GM12873 (cell line): ENCODE data around the gene KCNMA1.

Experiments used
- CTCF ChIP-seq: IDR thresholded peaks from 2 replicates; pipeline ENCODE4 v1.5.1; 2012; ENCODE audit warnings: low read depth, mild to moderate bottlenecking, moderate library complexity, low read length, control low read depth; ENCODE audit not compliant: insufficient read depth; ENCODE audit errors: missing control alignments

Gene KCNMA1

DNA sequence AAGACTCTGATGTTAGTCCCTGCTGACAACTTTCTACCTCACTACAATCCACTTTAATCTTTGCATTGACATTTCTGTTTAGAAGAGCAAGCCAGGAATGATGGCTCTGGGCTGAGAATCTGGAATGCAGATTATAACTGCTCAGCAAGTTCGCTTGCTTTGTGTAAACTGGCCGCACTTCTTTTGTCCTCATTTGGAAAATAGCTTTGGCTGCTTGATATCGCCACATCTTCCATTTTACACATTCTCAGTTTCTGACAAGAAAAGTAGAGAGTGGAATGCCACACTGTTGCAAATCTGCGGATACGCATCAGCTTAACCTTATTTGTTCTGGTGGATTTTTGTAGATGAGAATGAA, 429.8 kb downstream of the KCNMA1 start:
- no peak for TF ChIP-seq CTCF

- TF ChIP-seq CTCF, result no peak
Measured at GRCh38 chr10:77207182-77207827, 430.3 kb downstream of the KCNMA1 start.

GRCh38 chr10:77205135-77205534, 432.5 kb downstream of the KCNMA1 start:
- no peak for TF ChIP-seq CTCF

GRCh38 chr10:77204171-77204570, 433.4 kb downstream of the KCNMA1 start:
- TF ChIP-seq CTCF, result no peak

- no peak for TF ChIP-seq CTCF
Measured at GRCh38 chr10:77202857-77203256, 434.8 kb downstream of the KCNMA1 start.

DNA sequence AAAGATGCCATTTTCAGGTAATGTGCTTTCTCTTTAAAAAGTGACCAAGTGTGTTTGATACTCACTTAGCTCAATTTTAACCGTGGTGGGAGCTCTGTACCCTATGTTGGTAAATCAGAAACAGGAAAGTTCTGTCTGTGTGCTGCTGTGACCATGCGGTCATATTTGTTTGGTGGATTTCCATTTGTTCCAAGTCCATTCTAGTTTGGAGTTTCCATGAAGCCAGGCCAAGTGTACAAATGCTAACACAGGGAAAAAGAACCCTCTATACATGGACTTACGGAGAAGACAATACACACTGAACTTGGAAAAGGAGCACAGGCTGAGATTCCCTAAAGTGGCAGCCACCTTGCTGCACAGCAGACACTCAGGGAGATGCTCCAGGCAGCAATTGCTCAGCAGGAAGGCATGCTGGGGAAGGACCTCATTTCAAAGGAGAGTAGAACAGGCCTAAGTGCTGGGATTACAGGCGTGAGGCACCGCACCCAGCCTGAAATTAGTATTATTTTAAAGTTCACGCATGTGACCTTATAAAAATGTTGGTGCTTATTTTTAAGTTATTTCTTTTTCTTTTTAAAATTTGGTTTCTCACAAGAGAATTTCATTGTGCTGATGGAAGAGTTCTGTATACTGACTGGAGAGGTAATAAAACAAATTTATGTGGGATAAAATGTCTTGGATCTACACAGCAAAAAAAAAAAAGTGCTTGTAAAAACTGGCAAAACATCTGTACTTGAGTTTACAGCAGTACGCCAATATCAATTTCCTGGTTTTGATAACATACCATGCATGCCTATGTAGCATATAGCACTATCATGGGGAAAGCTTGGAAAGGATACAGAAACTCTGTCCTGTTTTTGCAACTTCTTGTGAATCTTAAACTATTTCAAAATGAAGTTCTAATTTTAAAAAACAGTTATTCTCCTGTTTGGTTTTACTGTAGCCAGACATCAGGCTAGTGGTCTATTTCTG, 436.2 kb downstream of the KCNMA1 start:
- TF ChIP-seq CTCF, result no peak

GRCh38 chr10:77197544-77197943, 440.1 kb downstream of the KCNMA1 start:
- no peak for TF ChIP-seq CTCF
